Neutrophil (primary cell): ENCODE measurements around the gene TPT1.

Source experiments
- H3K27ac ChIP-seq: fragments of 200-600 bp; sonication (generic); 2 replicates; pipeline ENCODE4 v1.5.1; 2016; ENCODE audit warnings: mild to moderate bottlenecking, moderate library complexity
- H3K27me3 ChIP-seq: fragments of 200-600 bp; sonication (generic); 2 replicates; pipeline ENCODE4 v1.6.0; 2016; ENCODE audit warnings: mild to moderate bottlenecking
- H3K36me3 ChIP-seq: fragments of 200-600 bp; sonication (generic); 2 replicates; pipeline ENCODE4 v1.5.1; 2017
- H3K4me1 ChIP-seq, 2 experiments: fragments of 200-600 bp in 1 of 2; sonication (generic) in 1 of 2; 1 replicate in 1 of 2; 2 replicates in 1 of 2; pipeline versions ENCODE4 v1.5.1 to v1.6.1; 2013 to 2016; ENCODE audit warnings: low read depth in 1 of 2, low read length in 1 of 2, mild to moderate bottlenecking in 1 of 2, moderate library complexity in 1 of 2; ENCODE audit not compliant: control insufficient read depth in 1 of 2, insufficient read depth in 1 of 2
- H3K4me3 ChIP-seq, 2 experiments: fragments of 200-600 bp in 1 of 2; sonication (generic) in 1 of 2; 1 replicate in 1 of 2; 2 replicates in 1 of 2; pipeline ENCODE4 v1.5.1; 2013 to 2016; ENCODE audit warnings: low read depth in 1 of 2, low read length in 1 of 2, mild to moderate bottlenecking in 1 of 2, moderate library complexity in 1 of 2
- H3K9me3 ChIP-seq: fragments of 200-600 bp; sonication (generic); 2 replicates; pipeline ENCODE4 v1.5.1; 2016
- CTCF ChIP-seq: fragments of 200-600 bp; sonication (generic); IDR thresholded peaks from 2 replicates; pipeline ENCODE4 v1.5.1; 2016; ENCODE audit warnings: antibody characterized with exemption

Gene TPT1

GRCh38 chr13:45333977-45334922 is 6.7 kb downstream of the TPT1 start:
- H3K4me3 ChIP-seq: peak overlapping the region in 1 of 2 experiments; percentile 5
- peaks cover 100% of the 10 kb centered on the region in 2 experiments for H3K4me1 ChIP-seq
- TF ChIP-seq CTCF: no peak
- no peaks in the 10 kb centered on the region for H3K9me3 ChIP-seq
- H3K36me3 ChIP-seq: peaks cover 41% of the 10 kb centered on the region
- peak overlapping the region; percentile 77 for H3K27ac ChIP-seq
- no peaks in the 10 kb centered on the region for H3K27me3 ChIP-seq

GRCh38 chr13:45333251-45333976 is 7.6 kb downstream of the TPT1 start:
- H3K36me3 ChIP-seq: peaks cover 32% of the 10 kb centered on the region
- no peaks in the 10 kb centered on the region for H3K9me3 ChIP-seq
- H3K4me1 ChIP-seq: peaks cover 100% of the 10 kb centered on the region in 2 experiments
- no peak for TF ChIP-seq CTCF
- H3K27me3 ChIP-seq: no peaks in the 10 kb centered on the region
- H3K4me3 ChIP-seq: peak overlapping the region in 1 of 2 experiments; percentile 5
- peak overlapping the region; percentile 77 for H3K27ac ChIP-seq

GRCh38 chr13:45332831-45333219 is 8.2 kb downstream of the TPT1 start:
- H3K9me3 ChIP-seq: no peaks in the 10 kb centered on the region
- peak overlapping the region; percentile 77 for H3K27ac ChIP-seq
- H3K27me3 ChIP-seq: no peaks in the 10 kb centered on the region
- peaks cover 96 to 98% of the 10 kb centered on the region in 2 experiments for H3K4me1 ChIP-seq
- peak overlapping the region in 1 of 2 experiments; percentile 5 for H3K4me3 ChIP-seq
- H3K36me3 ChIP-seq: peaks cover 27% of the 10 kb centered on the region
- no peak for TF ChIP-seq CTCF

GRCh38 chr13:45332036-45332830 is 8.8 kb downstream of the TPT1 start:
- Histone ChIP-seq H3K27me3 (no peaks in the 10 kb centered on the region), H3K27ac (peak overlapping the region; percentile 77), H3K36me3 (peaks cover 21% of the 10 kb centered on the region), H3K9me3 (no peaks in the 10 kb centered on the region), H3K4me1 (peaks cover 94 to 98% of the 10 kb centered on the region in 2 experiments), H3K4me3 (no peak overlapping the region)
- TF ChIP-seq CTCF: no peak

- Histone ChIP-seq H3K27ac (peak overlapping the region; percentile 77), H3K36me3 (peaks cover 15% of the 10 kb centered on the region), H3K9me3 (no peaks in the 10 kb centered on the region), H3K4me3 (no peak overlapping the region), H3K4me1 (peaks cover 93% of the 10 kb centered on the region in 2 experiments), H3K27me3 (no peaks in the 10 kb centered on the region)
- TF ChIP-seq CTCF: no peak
Measured at GRCh38 chr13:45331692-45332035, 9.3 kb downstream of the TPT1 start.
